ENCODE measurements around the gene GALT. TPM values are rescaled to one million over a fixed set of nuclear protein-coding genes. Genes with fewer than 3 reads are reported as not detected.

GALT gene
- total RNA-seq, 1 experiment from 2014 or later, result 27.6 TPM

- Histone ChIP-seq H3K27ac (ENCODE audit: low read depth, low read length, poor library complexity, severe bottlenecking) (no peak overlapping the region), H3K9me3 (ENCODE audit: low read depth, low read length, poor library complexity, severe bottlenecking) (no peaks in the 10 kb centered on the region), H3K4me3 (ENCODE audit: low read depth, low read length, poor library complexity, severe bottlenecking) (no peak overlapping the region), H3K36me3 (ENCODE audit: insufficient read depth, low read length, poor library complexity, severe bottlenecking) (no peaks in the 10 kb centered on the region), H3K27me3 (replicated peaks; ENCODE audit: insufficient read depth, low read depth, low read length, poor library complexity) (peaks cover 59% of the 10 kb centered on the region), H3K4me1 (ENCODE audit: insufficient read depth, low read length, poor library complexity, severe bottlenecking) (peaks cover 8% of the 10 kb centered on the region)
- intact Hi-C loops (cut with micrococcal nuclease; ENCODE audit: unreplicated experiment), result no loop called here
- ChIA-PET CTCF (interaction anchor here (1.9 kb wide), 1 partner anchor 9 kb away, joined by 4 read pairs; no protein-coding TSS in a partner anchor), POLR2A (ENCODE audit: low non-redundant PET) (no interaction called here)
- no peak for DNase-seq (ENCODE audit: low spot score)
- TF ChIP-seq EZH2 (IDR thresholded peaks at IDR 0.05; ENCODE audit: borderline replicate concordance, low read depth, low read length, poor library complexity, severe bottlenecking) (peak; percentile 46), CTCF (conservative IDR thresholded peaks at IDR 0.05; ENCODE audit: low read depth, low read length) (no peak)
- no TSS peak for BruUV-seq (replicated peaks)
Measured at GRCh38 chr9:34624475-34625185, 21.8 kb upstream of the GALT start.

GRCh38 chr9:34625186-34625486, 21.3 kb upstream of the GALT start:
- intact Hi-C loops (cut with micrococcal nuclease; ENCODE audit: unreplicated experiment), result no loop called here
- POLR2A ChIA-PET (ENCODE audit: low non-redundant PET), result no interaction called here
- BruUV-seq (replicated peaks), result no TSS peak
- CTCF ChIA-PET, result interaction anchor here (1.9 kb wide), 1 partner anchor 9 kb away, joined by 4 read pairs; no protein-coding TSS in a partner anchor
- peaks cover 64% of the 10 kb centered on the region for H3K27me3 ChIP-seq (replicated peaks; ENCODE audit: insufficient read depth, low read depth, low read length, poor library complexity)
- H3K4me3 ChIP-seq (ENCODE audit: low read depth, low read length, poor library complexity, severe bottlenecking), result no peak overlapping the region
- peaks cover 7% of the 10 kb centered on the region for H3K4me1 ChIP-seq (ENCODE audit: insufficient read depth, low read length, poor library complexity, severe bottlenecking)
- TF ChIP-seq CTCF (conservative IDR thresholded peaks at IDR 0.05; ENCODE audit: low read depth, low read length) (no peak), EZH2 (IDR thresholded peaks at IDR 0.05; ENCODE audit: borderline replicate concordance, low read depth, low read length, poor library complexity, severe bottlenecking) (no peak)
- H3K9me3 ChIP-seq (ENCODE audit: low read depth, low read length, poor library complexity, severe bottlenecking), result no peaks in the 10 kb centered on the region
- H3K27ac ChIP-seq (ENCODE audit: low read depth, low read length, poor library complexity, severe bottlenecking), result no peak overlapping the region
- no peak for DNase-seq (ENCODE audit: low spot score)
- H3K36me3 ChIP-seq (ENCODE audit: insufficient read depth, low read length, poor library complexity, severe bottlenecking), result no peaks in the 10 kb centered on the region

GRCh38 chr9:34627716-34628655, 18.5 kb upstream of the GALT start:
- DNase-seq (ENCODE audit: low spot score), result no peak

More at GRCh38 chr9:34627716-34628655, 18.5 kb upstream of the GALT start:
- Histone ChIP-seq H3K4me3 (ENCODE audit: low read depth, low read length, poor library complexity, severe bottlenecking) (no peak overlapping the region), H3K9me3 (ENCODE audit: low read depth, low read length, poor library complexity, severe bottlenecking) (no peaks in the 10 kb centered on the region), H3K27ac (ENCODE audit: low read depth, low read length, poor library complexity, severe bottlenecking) (no peak overlapping the region), H3K27me3 (replicated peaks; ENCODE audit: insufficient read depth, low read depth, low read length, poor library complexity) (peaks cover 74% of the 10 kb centered on the region), H3K36me3 (ENCODE audit: insufficient read depth, low read length, poor library complexity, severe bottlenecking) (no peaks in the 10 kb centered on the region), H3K4me1 (ENCODE audit: insufficient read depth, low read length, poor library complexity, severe bottlenecking) (peaks cover 7% of the 10 kb centered on the region)
- CTCF ChIA-PET, result no interaction called here
- TF ChIP-seq CTCF (conservative IDR thresholded peaks at IDR 0.05; ENCODE audit: low read depth, low read length), result no peak
- TF ChIP-seq EZH2 (IDR thresholded peaks at IDR 0.05; ENCODE audit: borderline replicate concordance, low read depth, low read length, poor library complexity, severe bottlenecking), result peak; percentile 87
- POLR2A ChIA-PET (ENCODE audit: low non-redundant PET), result no interaction called here
- intact Hi-C loops (cut with micrococcal nuclease; ENCODE audit: unreplicated experiment), result no loop called here
- no TSS peak for BruUV-seq (replicated peaks)

Data from A673 (cell line).